IMR-90 (cell line): ENCODE results near the gene RPN1. TPM values are rescaled to one million over a fixed set of nuclear protein-coding genes. Genes with fewer than 3 reads are reported as not detected.

ENCODE experiments used
- ATAC-seq: fragments of 200-7000 bp; cut with Tn5 transposase; 2 replicates; pipeline ENCODE4 v1.9.1; 2020; ENCODE audit warnings: low read depth, mild to moderate bottlenecking, moderate library complexity
- BruUV-seq: library from RNA; stranded (reverse); fragments of 400-500 nt; replicated peaks from 2 replicates; lab custom pipeline; 2021; lab: Mats Ljungman, UMichigan
- CTCF ChIA-PET: fragments of 300-600 bp; formaldehyde crosslinking; extraction: SDS; loops from one replicate; lab custom pipeline; 2021; ENCODE audit warnings: antibody characterized with exemption; lab: Yijun Ruan, JAX
- POLR2A ChIA-PET: fragments of 300-600 bp; sonication (Branson Sonifier 250); formaldehyde crosslinking; loops from one replicate; lab custom pipeline; 2022; ENCODE audit warnings: antibody characterized with exemption; ENCODE audit not compliant: unreplicated experiment; lab: Charles Lee
- DNase-seq: peaks from one replicate; pipeline ENCODE4 v3.0.0; 2013
- H2AFZ ChIP-seq: replicated peaks from 2 replicates; pipeline ENCODE3; 2013; ENCODE audit warnings: low read length, mild to moderate bottlenecking; ENCODE audit not compliant: poor library complexity
- H2AK5ac ChIP-seq: 2 replicates; pipeline ENCODE4 v1.6.1; 2013; ENCODE audit warnings: low read depth, low read length, inconsistent platforms
- H2AK9ac ChIP-seq: replicated peaks from 2 replicates; pipeline ENCODE3; 2013; ENCODE audit warnings: mild to moderate bottlenecking, low read depth, low read length, moderate library complexity; ENCODE audit not compliant: poor library complexity
- H2BK120ac ChIP-seq: 2 replicates; pipeline ENCODE4 v1.6.1; 2013; ENCODE audit warnings: low read depth, low read length, inconsistent platforms
- H2BK15ac ChIP-seq: 3 replicates; pipeline ENCODE4 v1.6.1; 2013; ENCODE audit warnings: low read depth, low read length, inconsistent platforms
- H2BK20ac ChIP-seq: 2 replicates; pipeline ENCODE4 v1.6.1; 2013; ENCODE audit warnings: low read depth, mild to moderate bottlenecking, inconsistent platforms, low read length, moderate library complexity
- H2BK5ac ChIP-seq: 2 replicates; pipeline ENCODE4 v1.6.1; 2013; ENCODE audit warnings: mild to moderate bottlenecking, low read depth, low read length, inconsistent platforms; ENCODE audit not compliant: poor library complexity, severe bottlenecking
- H3K14ac ChIP-seq: replicated peaks from 2 replicates; pipeline ENCODE4 v1.6.1; 2013; ENCODE audit warnings: low read depth, low read length, inconsistent platforms
- H3K18ac ChIP-seq: 2 replicates; pipeline ENCODE4 v1.6.1; 2013; ENCODE audit warnings: low read depth, low read length, control low read depth
- H3K23ac ChIP-seq: 2 replicates; pipeline ENCODE4 v1.6.1; 2013; ENCODE audit warnings: low read depth, low read length, inconsistent platforms
- H3K27ac ChIP-seq: 2 replicates; pipeline ENCODE4 v1.5.1; 2013; ENCODE audit warnings: mild to moderate bottlenecking, control low read depth, low read length; ENCODE audit not compliant: insufficient read depth
- H3K27me3 ChIP-seq: 2 replicates; pipeline ENCODE4 v1.6.1; 2013; ENCODE audit warnings: low read length; ENCODE audit not compliant: control insufficient read depth, insufficient read depth
- H3K36me3 ChIP-seq: 2 replicates; pipeline ENCODE4 v1.6.1; 2013; ENCODE audit warnings: low read length, mixed read lengths; ENCODE audit not compliant: control insufficient read depth, insufficient read depth
- H3K4ac ChIP-seq: 2 replicates; pipeline ENCODE4 v1.6.1; 2013; ENCODE audit warnings: low read depth, low read length, inconsistent platforms
- H3K4me1 ChIP-seq: 2 replicates; pipeline ENCODE4 v1.6.1; 2013; ENCODE audit warnings: low read length, mixed read lengths; ENCODE audit not compliant: control insufficient read depth, insufficient read depth
- H3K4me2 ChIP-seq: 2 replicates; pipeline ENCODE4 v1.6.1; 2013; ENCODE audit warnings: low read depth, mild to moderate bottlenecking, control low read depth, low read length, moderate library complexity
- H3K4me3 ChIP-seq: 2 replicates; pipeline ENCODE4 v1.5.1; 2013; ENCODE audit warnings: low read depth, mild to moderate bottlenecking, control low read depth, low read length, moderate library complexity; ENCODE audit not compliant: insufficient read depth
- H3K56ac ChIP-seq: 2 replicates; pipeline ENCODE4 v1.6.1; 2013; ENCODE audit warnings: low read length, inconsistent platforms; ENCODE audit not compliant: insufficient read depth; ENCODE audit errors: extremely low read depth
- H3K79me1 ChIP-seq, 2 experiments: 2 replicates each; pipeline ENCODE4 v1.6.1; 2013; ENCODE audit warnings: low read length in 2 of 2, inconsistent platforms in 1 of 2, low read depth in 1 of 2
- H3K9ac ChIP-seq: 2 replicates; pipeline ENCODE4 v1.6.1; 2013; ENCODE audit warnings: low read depth, low read length, control low read depth
- H3K9me1 ChIP-seq: 2 replicates; pipeline ENCODE4 v1.6.1; 2013; ENCODE audit warnings: low read length, inconsistent platforms; ENCODE audit not compliant: insufficient read depth
- H3K9me3 ChIP-seq: 2 replicates; pipeline ENCODE4 v1.6.1; 2013; ENCODE audit warnings: low read length; ENCODE audit not compliant: control insufficient read depth, insufficient read depth
- H4K20me1 ChIP-seq: 2 replicates; pipeline ENCODE4 v1.6.1; 2013; ENCODE audit warnings: low read length, inconsistent platforms; ENCODE audit not compliant: insufficient read depth
- H4K5ac ChIP-seq: 2 replicates; pipeline ENCODE4 v1.6.1; 2013; ENCODE audit warnings: mild to moderate bottlenecking, low read depth, low read length, control low read depth
- H4K8ac ChIP-seq, 2 experiments: 2 replicates each; pipeline ENCODE4 v1.6.1; 2013; ENCODE audit warnings: low read depth in 2 of 2, low read length in 2 of 2, control low read depth in 1 of 2, inconsistent platforms in 1 of 2
- H4K91ac ChIP-seq: 2 replicates; pipeline ENCODE4 v1.6.1; 2013; ENCODE audit warnings: low read depth, low read length, inconsistent platforms; ENCODE audit not compliant: insufficient read depth
- CHD1 ChIP-seq: IDR thresholded peaks from 2 replicates; pipeline ENCODE4 v1.6.1; 2012; ENCODE audit warnings: low read depth, low read length, improper control_type of control experiment
- MAFK ChIP-seq: IDR thresholded peaks from 2 replicates; pipeline ENCODE4 v1.6.1; 2012; ENCODE audit warnings: low read depth, low read length, improper control_type of control experiment
- MAZ ChIP-seq: IDR thresholded peaks from 2 replicates; pipeline ENCODE4 v1.6.1; 2012; ENCODE audit warnings: low read depth, mild to moderate bottlenecking, low read length, improper control_type of control experiment, moderate library complexity, borderline replicate concordance
- POLR2A ChIP-seq: IDR thresholded peaks from 2 replicates; pipeline ENCODE4 v1.6.1; 2012; ENCODE audit warnings: mild to moderate bottlenecking, low read depth, low read length
- RCOR1 ChIP-seq: IDR thresholded peaks from 2 replicates; pipeline ENCODE4 v1.6.1; 2012; ENCODE audit warnings: mild to moderate bottlenecking, low read length, improper control_type of control experiment; ENCODE audit not compliant: insufficient replicate concordance
- RFX5 ChIP-seq: IDR thresholded peaks from 2 replicates; pipeline ENCODE4 v1.8.0; 2012; ENCODE audit warnings: low read depth, mild to moderate bottlenecking, low read length, moderate library complexity
- SMC3 ChIP-seq: fragments of 150-350 bp; IDR thresholded peaks from 2 replicates; pipeline ENCODE4 v1.6.1; 2016; ENCODE audit warnings: low read depth, mild to moderate bottlenecking, antibody characterized with exemption, low read length, moderate library complexity
- USF2 ChIP-seq: fragments of 150-350 bp; IDR thresholded peaks from 2 replicates; pipeline ENCODE4 v1.6.1; 2017; ENCODE audit warnings: mild to moderate bottlenecking, antibody characterized with exemption, low read length, low read depth
- WGBS, 2 experiments: methylation state at CpG; one replicate each; pipeline versions ENCODE4 v1.1.5 to v1.1.7; 2013; ENCODE audit warnings: missing lambda C conversion rate in 2 of 2; ENCODE audit not compliant: insufficient read length in 1 of 2; ENCODE audit errors: extremely low coverage in 2 of 2; 5-methylcytosine and 5-hydroxymethylcytosine counted together
- dilution Hi-C: fragments of 300-500 bp; cut with HindIII; formaldehyde crosslinking; loops from one replicate; pipeline ENCODE4 v1.14.3; 2018; ENCODE audit warnings: low sequenced_read_pairs; ENCODE audit not compliant: unreplicated experiment
- in situ Hi-C: fragments of 300-500 bp; cut with MboI; formaldehyde crosslinking; loops from 3 replicates; pipeline ENCODE4 v1.14.3; 2019; ENCODE audit warnings: low sequenced_read_pairs, inconsistent platforms, mixed read lengths
- intact Hi-C: fragments of 100-400 bp; cut with micrococcal nuclease; formaldehyde crosslinking; loops from 2 replicates; pipeline ENCODE4 v1.10.0; 2022
- polyA plus RNA-seq, 3 experiments: library from polyadenylated mRNA; depleted of rRNA; stranded (reverse); fragments of >200 nt; gene quantifications; 2 replicates each; pipeline ENCODE4 v1.2.3, GENCODE V29; 2012; ENCODE audit warnings: low replicate concordance in 1 of 3
- total RNA-seq: library from RNA; depleted of rRNA; stranded (reverse); fragments of >200 nt; gene quantifications from 2 replicates; pipeline ENCODE4 v1.2.3, GENCODE V29; 2012

RPN1 gene
- total and polyA plus RNA-seq, 2 of the 4 experiments (the other 2 are of a cell fraction) = 252 to 736 TPM

- no peak overlapping the region for H3K4me3 ChIP-seq
- CTCF ChIA-PET = interaction anchor here (1.0 to 1.2 kb wide), 3 partner anchors 10 to 148 kb away, joined by 3 to 6 read pairs (median 3); no protein-coding TSS in a partner anchor
- in situ Hi-C loops = no loop called here
Observed at GRCh38 chr3:128573707-128574162, 76.9 kb downstream of the RPN1 start.

More at GRCh38 chr3:128573707-128574162, 76.9 kb downstream of the RPN1 start:
- intact Hi-C loops = no loop called here
- H3K56ac ChIP-seq = no peak overlapping the region
- DNase-seq = no peak
- no peak overlapping the region for H4K91ac ChIP-seq
- POLR2A ChIA-PET = no interaction called here
- H4K5ac ChIP-seq = no peak overlapping the region
- H3K14ac ChIP-seq = no peak overlapping the region
- no peak overlapping the region for H2BK120ac ChIP-seq
- H3K4me1 ChIP-seq = no peaks in the 10 kb centered on the region
- H2BK15ac ChIP-seq = no peak overlapping the region
- dilution Hi-C loops = no loop called here
- no peak overlapping the region for H3K18ac ChIP-seq
- H3K27ac ChIP-seq = no peak overlapping the region
- H3K9me3 ChIP-seq = no peaks in the 10 kb centered on the region
- TF ChIP-seq RFX5 = no peak
- no peak for TF ChIP-seq USF2
- TF ChIP-seq POLR2A = no peak
- no peak for TF ChIP-seq MAFK
- TF ChIP-seq CHD1 = no peak
- TF ChIP-seq RCOR1 = no peak
- TF ChIP-seq MAZ = no peak
- no peak for TF ChIP-seq SMC3
- H3K79me1 ChIP-seq = no peaks in the 10 kb centered on the region
- WGBS, 2 experiments = 77% methylated on average over 4 of the region's 14 CpGs; no CpG with 5 or more reads in 1 of the 2 experiments
- H2BK5ac ChIP-seq = no peak overlapping the region
- H3K4ac ChIP-seq = no peak overlapping the region
- H2AFZ ChIP-seq = no peak overlapping the region
- no peak overlapping the region for H3K23ac ChIP-seq
- H4K8ac ChIP-seq = no peak overlapping the region
- no peak overlapping the region for H2BK20ac ChIP-seq
- H3K9ac ChIP-seq = no peak overlapping the region
- no peak overlapping the region for H2AK5ac ChIP-seq
- BruUV-seq = no TSS peak
- peaks cover 39% of the 10 kb centered on the region for H3K27me3 ChIP-seq
- no peak for ATAC-seq
- H3K36me3 ChIP-seq = no peaks in the 10 kb centered on the region
- H2AK9ac ChIP-seq = no peak overlapping the region
- no peaks in the 10 kb centered on the region for H4K20me1 ChIP-seq
- no peak overlapping the region for H3K4me2 ChIP-seq
- no peaks in the 10 kb centered on the region for H3K9me1 ChIP-seq
